GM12878 (cell line): Measurements from ENCODE around the gene ZNG1A.
"Not testable (repeated sequence)": the region's sequence is repeated elsewhere in the genome, so short reads cannot be mapped to it uniquely, and the experiment has no call there.

Experiments used
- CTCF ChIP-seq, 3 experiments: IDR thresholded peaks in 2 of 3; conservative IDR thresholded peaks in 1 of 3; 2 replicates each; pipeline ENCODE4 v1.5.1; 2011; ENCODE audit warnings: low read depth in 3 of 3, low read length in 3 of 3, mild to moderate bottlenecking in 3 of 3, control low read depth in 2 of 3, moderate library complexity in 2 of 3, inconsistent platforms in 1 of 3, mixed read lengths in 1 of 3; ENCODE audit not compliant: control insufficient read depth in 2 of 3, insufficient read depth in 1 of 3; ENCODE audit errors: extremely low read depth in 1 of 3
- FOXM1 ChIP-seq: IDR thresholded peaks from 2 replicates; pipeline ENCODE4 v1.6.1; 2012; ENCODE audit warnings: low read depth, mild to moderate bottlenecking, inconsistent platforms, low read length, moderate library complexity
- USF1 ChIP-seq: IDR thresholded peaks from 2 replicates; pipeline ENCODE4 v1.6.1; 2011; ENCODE audit warnings: borderline replicate concordance, low read depth, mild to moderate bottlenecking, moderate library complexity, mixed read lengths, low read length; ENCODE audit not compliant: insufficient read depth; ENCODE audit errors: extremely low read length
- ZNF274 ChIP-seq: IDR thresholded peaks from one replicate; pipeline ENCODE4 v1.8.0; 2011; ENCODE audit not compliant: insufficient read length, insufficient read depth

GRCh38 chr9:88396-89037 is 90.3 kb downstream of the ZNG1A start:
- not testable (repeated sequence) for TF ChIP-seq USF1; CTCF (IDR thresholded peaks at IDR 0.05 in 2 of 3, conservative IDR thresholded peaks at IDR 0.05 in 1 of 3; ENCODE audit: control insufficient read depth in 2 of 3, extremely low read depth in 1 of 3, insufficient read depth in 1 of 3, low read depth in 3 of 3, low read length in 3 of 3); FOXM1; ZNF274
